ENCODE results near the gene CEP170. TPM values are rescaled to one million over a fixed set of nuclear protein-coding genes. Genes with fewer than 3 reads are reported as not detected.

CEP170 gene
- total and polyA plus RNA-seq, 10 of the 15 experiments (the other 5 are each of a cell fraction or from before 2014, with no cell fraction given): 15.0 to 67.3 (median 40.2) TPM

DNA sequence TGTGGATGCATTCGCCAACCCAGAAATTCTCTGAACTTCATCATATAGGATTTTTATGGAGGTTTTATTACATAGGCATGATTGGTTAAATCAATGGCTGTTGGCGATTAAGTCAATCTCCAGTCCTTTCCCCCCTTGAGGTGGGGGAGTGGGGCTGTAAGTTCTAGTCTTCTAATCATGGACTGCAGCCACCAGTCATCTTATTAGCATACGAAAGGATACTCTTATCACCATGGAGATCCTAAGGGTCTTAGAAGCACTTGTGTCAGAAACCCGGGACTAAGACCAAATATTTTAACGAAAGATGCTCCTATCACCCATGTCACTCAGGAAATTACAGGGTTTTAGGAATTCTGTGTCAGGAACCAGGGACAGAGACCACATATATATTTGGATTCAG, 37.0 kb upstream of the CEP170 start:
- Histone ChIP-seq H3K9me3 (replicated peaks; ENCODE audit: control insufficient read depth, insufficient read depth, low read length) (peaks cover 1% of the 10 kb centered on the region), H3K4me3 (no peak overlapping the region), H3K9ac (ENCODE audit: control insufficient read depth, insufficient read depth, low read length) (no peak overlapping the region), H3K36me3 (ENCODE audit: control insufficient read depth in 2 of 2, insufficient read depth in 2 of 2, low read length in 1 of 2) (no peaks in the 10 kb centered on the region), H3K4me1 (ENCODE audit: control insufficient read depth, insufficient read depth, low read length) (peaks cover 6% of the 10 kb centered on the region), H4K20me1 (ENCODE audit: control insufficient read depth, insufficient read depth) (no peaks in the 10 kb centered on the region), H3K4me2 (ENCODE audit: control insufficient read depth, insufficient read depth) (no peak overlapping the region), H3K79me2 (ENCODE audit: control insufficient read depth, insufficient read depth, low read length) (no peaks in the 10 kb centered on the region), H2AFZ (ENCODE audit: control insufficient read depth, low read depth, low read length) (no peak overlapping the region), H3K27ac (ENCODE audit: control insufficient read depth, insufficient read depth) (no peak overlapping the region), H3K27me3 (replicated peaks in 1 of 2; ENCODE audit: control insufficient read depth in 2 of 2, insufficient read depth in 2 of 2, low read length in 1 of 2) (no peaks in the 10 kb centered on the region)
- RAD21 ChIA-PET (ENCODE audit: unreplicated experiment): no interaction called here
- intact Hi-C loops (cut with micrococcal nuclease; ENCODE audit: unreplicated experiment) (no loop called here), in situ Hi-C loops (cut with MboI) (no loop called here)
- 96% methylated on average over 5 of the region's 5 CpGs for WGBS (ENCODE audit: insufficient coverage, insufficient replicate concordance, low lambda C conversion rate, missing lambda C conversion rate)
- TF ChIP-seq, protein P1, sequence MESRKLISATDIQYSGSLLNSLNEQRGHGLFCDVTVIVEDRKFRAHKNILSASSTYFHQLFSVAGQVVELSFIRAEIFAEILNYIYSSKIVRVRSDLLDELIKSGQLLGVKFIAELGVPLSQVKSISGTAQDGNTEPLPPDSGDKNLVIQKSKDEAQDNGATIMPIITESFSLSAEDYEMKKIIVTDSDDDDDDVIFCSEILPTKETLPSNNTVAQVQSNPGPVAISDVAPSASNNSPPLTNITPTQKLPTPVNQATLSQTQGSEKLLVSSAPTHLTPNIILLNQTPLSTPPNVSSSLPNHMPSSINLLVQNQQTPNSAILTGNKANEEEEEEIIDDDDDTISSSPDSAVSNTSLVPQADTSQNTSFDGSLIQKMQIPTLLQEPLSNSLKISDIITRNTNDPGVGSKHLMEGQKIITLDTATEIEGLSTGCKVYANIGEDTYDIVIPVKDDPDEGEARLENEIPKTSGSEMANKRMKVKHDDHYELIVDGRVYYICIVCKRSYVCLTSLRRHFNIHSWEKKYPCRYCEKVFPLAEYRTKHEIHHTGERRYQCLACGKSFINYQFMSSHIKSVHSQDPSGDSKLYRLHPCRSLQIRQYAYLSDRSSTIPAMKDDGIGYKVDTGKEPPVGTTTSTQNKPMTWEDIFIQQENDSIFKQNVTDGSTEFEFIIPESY (IDR thresholded peaks at IDR 0.05): no peak
- TF ChIP-seq MEF2B (IDR thresholded peaks at IDR 0.05; ENCODE audit: partially characterized antibody, poor library complexity, severe bottlenecking) (no peak), DPF2 (IDR thresholded peaks at IDR 0.05) (no peak), HDGF (IDR thresholded peaks at IDR 0.05) (no peak), NFXL1 (IDR thresholded peaks at IDR 0.05; ENCODE audit: borderline replicate concordance) (no peak), POLR2AphosphoS2 (IDR thresholded peaks at IDR 0.05; ENCODE audit: low read depth, low read length) (no peak), BCL11A (IDR thresholded peaks at IDR 0.05; ENCODE audit: low read depth, low read length) (no peak), POLR2AphosphoS5 (IDR thresholded peaks at IDR 0.05; ENCODE audit: low read length) (no peak), ATF7 (IDR thresholded peaks at IDR 0.05; ENCODE audit: low read depth) (no peak)
- TF ChIP-seq, protein P2, sequence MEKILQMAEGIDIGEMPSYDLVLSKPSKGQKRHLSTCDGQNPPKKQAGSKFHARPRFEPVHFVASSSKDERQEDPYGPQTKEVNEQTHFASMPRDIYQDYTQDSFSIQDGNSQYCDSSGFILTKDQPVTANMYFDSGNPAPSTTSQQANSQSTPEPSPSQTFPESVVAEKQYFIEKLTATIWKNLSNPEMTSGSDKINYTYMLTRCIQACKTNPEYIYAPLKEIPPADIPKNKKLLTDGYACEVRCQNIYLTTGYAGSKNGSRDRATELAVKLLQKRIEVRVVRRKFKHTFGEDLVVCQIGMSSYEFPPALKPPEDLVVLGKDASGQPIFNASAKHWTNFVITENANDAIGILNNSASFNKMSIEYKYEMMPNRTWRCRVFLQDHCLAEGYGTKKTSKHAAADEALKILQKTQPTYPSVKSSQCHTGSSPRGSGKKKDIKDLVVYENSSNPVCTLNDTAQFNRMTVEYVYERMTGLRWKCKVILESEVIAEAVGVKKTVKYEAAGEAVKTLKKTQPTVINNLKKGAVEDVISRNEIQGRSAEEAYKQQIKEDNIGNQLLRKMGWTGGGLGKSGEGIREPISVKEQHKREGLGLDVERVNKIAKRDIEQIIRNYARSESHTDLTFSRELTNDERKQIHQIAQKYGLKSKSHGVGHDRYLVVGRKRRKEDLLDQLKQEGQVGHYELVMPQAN (conservative IDR thresholded peaks at IDR 0.05): no peak
- TF ChIP-seq, protein P3, sequence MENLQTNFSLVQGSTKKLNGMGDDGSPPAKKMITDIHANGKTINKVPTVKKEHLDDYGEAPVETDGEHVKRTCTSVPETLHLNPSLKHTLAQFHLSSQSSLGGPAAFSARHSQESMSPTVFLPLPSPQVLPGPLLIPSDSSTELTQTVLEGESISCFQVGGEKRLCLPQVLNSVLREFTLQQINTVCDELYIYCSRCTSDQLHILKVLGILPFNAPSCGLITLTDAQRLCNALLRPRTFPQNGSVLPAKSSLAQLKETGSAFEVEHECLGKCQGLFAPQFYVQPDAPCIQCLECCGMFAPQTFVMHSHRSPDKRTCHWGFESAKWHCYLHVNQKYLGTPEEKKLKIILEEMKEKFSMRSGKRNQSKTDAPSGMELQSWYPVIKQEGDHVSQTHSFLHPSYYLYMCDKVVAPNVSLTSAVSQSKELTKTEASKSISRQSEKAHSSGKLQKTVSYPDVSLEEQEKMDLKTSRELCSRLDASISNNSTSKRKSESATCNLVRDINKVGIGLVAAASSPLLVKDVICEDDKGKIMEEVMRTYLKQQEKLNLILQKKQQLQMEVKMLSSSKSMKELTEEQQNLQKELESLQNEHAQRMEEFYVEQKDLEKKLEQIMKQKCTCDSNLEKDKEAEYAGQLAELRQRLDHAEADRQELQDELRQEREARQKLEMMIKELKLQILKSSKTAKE (IDR thresholded peaks at IDR 0.05; ENCODE audit: low read depth, poor library complexity, severe bottlenecking): no peak
- no TSS peak for BruUV-seq (replicated peaks)
- DNase-seq (ENCODE audit: low read depth, low spot score): no peak
- no peak for FAIRE-seq
- ATAC-seq: no peak
- POLR2A ChIA-PET: no interaction called here
- CTCF ChIA-PET: no interaction called here
- SMC1A ChIA-PET (ENCODE audit: uncharacterized antibody, unreplicated experiment): no interaction called here
